Measurements from ENCODE around the gene ATAD2B. TPM values are rescaled to one million over a fixed set of nuclear protein-coding genes. Genes with fewer than 3 reads are reported as not detected.
"Not testable (repeated sequence)": the region's sequence is repeated elsewhere in the genome, so short reads cannot be mapped to it uniquely, and the experiment has no call there.

Gene ATAD2B
- 24.0 TPM for total RNA-seq
- long read RNA-seq, full-length matches to known transcripts: 1 of 15 reads
- long read RNA-seq, partial matches to known transcripts: 5 of 15 reads
- long read RNA-seq, other reads (novel, unspliced or antisense): 9 of 15 reads

- peak; percentile 84 for TF ChIP-seq CTCF (IDR thresholded peaks at IDR 0.05)
- H3K4me1 ChIP-seq: peaks cover 14% of the 10 kb centered on the region
- ATAC-seq: peak; percentile 97
- intact Hi-C loops (cut with DNase I): no loop called here
- no peaks in the 10 kb centered on the region for H3K9me3 ChIP-seq
- no peaks in the 10 kb centered on the region for H3K36me3 ChIP-seq
- DNase-seq: peak; percentile 96
- no peaks in the 10 kb centered on the region for H3K27me3 ChIP-seq
- H3K27ac ChIP-seq: peak within 1 kb of the TSS; percentile 94
- peak within 1 kb of the TSS; percentile 92 for H3K4me3 ChIP-seq
Observed at GRCh38 chr2:23926750-23927571, at the start of gene ATAD2B. Gene ATAD2B, minus strand, starts transcription at chr2:23927123. Its CDS starts 353 bp downstream, at chr2:23926770.

GRCh38 chr2:23967846-23968245, 40.9 kb upstream of the ATAD2B start:
- ATAC-seq: no peak

GRCh38 chr2:23954325-23955014, 27.5 kb upstream of the ATAD2B start:
- no peak for TF ChIP-seq CTCF (IDR thresholded peaks at IDR 0.05)
- H3K4me1 ChIP-seq: no peaks in the 10 kb centered on the region
- ATAC-seq: no peak
- H3K27ac ChIP-seq: no peak overlapping the region
- H3K27me3 ChIP-seq: no peaks in the 10 kb centered on the region
- H3K9me3 ChIP-seq: no peaks in the 10 kb centered on the region
- H3K36me3 ChIP-seq: peaks cover 10% of the 10 kb centered on the region
- no peak for DNase-seq
- intact Hi-C loops (cut with DNase I): no loop called here
- H3K4me3 ChIP-seq: no peak overlapping the region

More at GRCh38 chr2:23967846-23968245, 40.9 kb upstream of the ATAD2B start:
- Histone ChIP-seq H3K27me3 (no peaks in the 10 kb centered on the region), H3K27ac (no peak overlapping the region), H3K4me1 (no peaks in the 10 kb centered on the region), H3K9me3 (no peaks in the 10 kb centered on the region), H3K4me3 (no peak overlapping the region), H3K36me3 (peaks cover 14% of the 10 kb centered on the region)
- intact Hi-C loops (cut with DNase I): no loop called here
- no peak for TF ChIP-seq CTCF (IDR thresholded peaks at IDR 0.05)
- DNase-seq: no peak

- intact Hi-C loops (cut with DNase I): no loop called here
- no peak overlapping the region for H3K27ac ChIP-seq
- ATAC-seq: no peak
- H3K4me1 ChIP-seq: no peaks in the 10 kb centered on the region
- no peak for DNase-seq
- no peak for TF ChIP-seq CTCF (IDR thresholded peaks at IDR 0.05)
- peaks cover 2% of the 10 kb centered on the region for H3K36me3 ChIP-seq
- no peaks in the 10 kb centered on the region for H3K27me3 ChIP-seq
- no peaks in the 10 kb centered on the region for H3K9me3 ChIP-seq
- no peak overlapping the region for H3K4me3 ChIP-seq
Observed at GRCh38 chr2:23953625-23954024, 26.7 kb upstream of the ATAD2B start.

GRCh38 chr2:23952558-23952957, 25.6 kb upstream of the ATAD2B start:
- H3K27ac ChIP-seq; ATAC-seq; intact Hi-C loops (cut with DNase I); H3K27me3 ChIP-seq; H3K4me3 ChIP-seq; H3K36me3 ChIP-seq; H3K4me1 ChIP-seq; H3K9me3 ChIP-seq; DNase-seq: not testable (repeated sequence)

GRCh38 chr2:23947350-23947749, 20.4 kb upstream of the ATAD2B start:
- ATAC-seq: no peak
- H3K4me3 ChIP-seq: no peak overlapping the region
- no peak for TF ChIP-seq CTCF (IDR thresholded peaks at IDR 0.05)
- intact Hi-C loops (cut with DNase I): no loop called here
- no peaks in the 10 kb centered on the region for H3K27me3 ChIP-seq
- DNase-seq: no peak
- H3K27ac ChIP-seq: no peak overlapping the region
- H3K9me3 ChIP-seq: no peaks in the 10 kb centered on the region
- no peaks in the 10 kb centered on the region for H3K4me1 ChIP-seq
- H3K36me3 ChIP-seq: no peaks in the 10 kb centered on the region
